Testis (tissue), 2 donors: ENCODE measurements around the gene SPINK1.

ENCODE experiments used
- CTCF ChIP-seq, 3 experiments: fragments of 450-650 bp in 2 of 3; fragments of 200-600 bp in 1 of 3; sonication (generic) in 1 of 3; IDR thresholded peaks; one replicate each; pipeline ENCODE4 v1.5.1; 2016 to 2019; ENCODE audit warnings: antibody characterized with exemption in 3 of 3, mild to moderate bottlenecking in 2 of 3, moderate library complexity in 1 of 3
- POLR2A ChIP-seq: fragments of 450-650 bp; IDR thresholded peaks from one replicate; pipeline ENCODE4 v1.6.1; 2017; ENCODE audit warnings: antibody characterized with exemption, mild to moderate bottlenecking, moderate library complexity

GRCh38 chr5:147804334-147804733 lies 27.1 kb downstream of the SPINK1 start:
- TF ChIP-seq POLR2A (no peak), CTCF (IDR thresholded peaks at IDR 0.05) (no peak)
